Mesothelial cell of epicardium (in vitro differentiated cells): ENCODE data around the gene CDH11. TPM values are rescaled to one million over a fixed set of nuclear protein-coding genes. Genes with fewer than 3 reads are reported as not detected.

Experiments used
- DNase-seq, 2 experiments: peaks; one replicate each; pipeline ENCODE4 v3.0.0; 2021; ENCODE audit warnings: low spot score in 2 of 2; ENCODE audit not compliant: unreplicated experiment in 2 of 2
- H3K27ac Mint-ChIP-seq: 2 replicates; pipeline ENCODE4 v1.8.0; 2021; ENCODE audit warnings: mixed read lengths
- H3K27me3 Mint-ChIP-seq: 2 replicates; pipeline ENCODE4 v1.8.0; 2021; ENCODE audit warnings: low read depth, mixed read lengths
- H3K36me3 Mint-ChIP-seq: 2 replicates; pipeline ENCODE4 v1.8.0; 2021; ENCODE audit warnings: mixed read lengths
- H3K4me1 Mint-ChIP-seq: 2 replicates; pipeline ENCODE4 v1.8.0; 2021; ENCODE audit warnings: mixed read lengths
- H3K4me3 Mint-ChIP-seq: 2 replicates; pipeline ENCODE4 v1.8.0; 2021; ENCODE audit warnings: mild to moderate bottlenecking, moderate library complexity, mixed read lengths
- H3K9me3 Mint-ChIP-seq: 2 replicates; pipeline ENCODE4 v1.8.0; 2021; ENCODE audit warnings: mixed read lengths
- CTCF ChIP-seq: fragments of 200-600 bp; sonication (generic); IDR thresholded peaks from one replicate; pipeline ENCODE4 v1.5.0; 2021; ENCODE audit warnings: antibody characterized with exemption; ENCODE audit not compliant: unreplicated experiment
- total RNA-seq: library from RNA; stranded (reverse); gene quantifications from 3 replicates; pipeline ENCODE4 v1.2.1, GENCODE V29; 2021

The CDH11 gene
- total RNA-seq, 1 donor from 2014 or later, result 376 TPM

DNA sequence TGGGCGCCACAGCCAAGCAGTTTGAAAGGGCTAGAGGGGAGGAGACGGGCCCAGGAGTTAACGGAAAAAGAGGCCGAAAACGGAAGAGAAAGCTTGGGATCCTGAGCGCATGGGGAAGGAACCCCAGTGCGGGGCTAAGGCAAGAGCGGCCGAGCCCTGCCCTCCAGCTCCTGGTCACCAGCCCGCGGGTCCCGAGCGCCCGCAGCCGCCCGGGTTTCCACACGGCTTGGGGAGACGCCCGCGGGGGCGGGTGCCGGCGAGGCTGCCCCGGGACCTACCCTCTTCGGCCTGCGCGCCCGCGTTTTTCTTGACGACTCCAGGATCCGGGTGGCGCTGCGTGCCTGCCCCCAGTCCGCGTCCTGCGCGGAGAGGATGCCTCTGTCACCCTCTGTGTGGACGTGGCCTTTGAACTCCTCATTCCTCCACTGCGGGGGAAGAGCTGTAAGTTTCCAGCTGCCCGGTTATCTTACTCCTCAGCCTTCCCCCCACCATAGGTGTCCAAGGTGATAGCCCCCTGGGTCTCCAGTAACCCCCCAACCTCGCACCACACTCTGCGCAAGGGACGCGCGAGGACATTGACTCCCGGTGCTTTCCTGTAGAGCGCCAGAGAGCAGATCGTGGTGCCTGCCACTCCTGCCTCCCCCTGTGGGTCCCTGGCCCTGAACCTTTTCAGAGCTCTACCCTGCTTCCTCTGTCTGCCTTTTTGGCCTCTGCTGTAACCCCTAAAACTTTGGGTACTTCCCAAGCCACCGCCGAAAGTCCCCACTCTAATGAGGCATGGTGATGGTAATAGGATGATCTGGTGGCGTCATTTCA is 1.7 kb upstream of the CDH11 start:
- Mint-ChIP-seq H3K27me3 (peaks cover 69% of the 10 kb centered on the region), H3K4me3 (peak overlapping the region; percentile 80), H3K36me3 (no peaks in the 10 kb centered on the region), H3K27ac (peak overlapping the region; percentile 96), H3K4me1 (peaks cover 35% of the 10 kb centered on the region), H3K9me3 (peaks cover 3% of the 10 kb centered on the region)
- peak in 1 of 2 experiments; percentile 42 for DNase-seq
- no peak for TF ChIP-seq CTCF

GRCh38 chr16:65122724-65123395 is 997 bp upstream of the CDH11 start:
- DNase-seq, result peak; percentile 41 to 68
- peaks cover 69% of the 10 kb centered on the region for H3K27me3 Mint-ChIP-seq

GRCh38 chr16:65120831-65121721 is 787 bp downstream of the CDH11 start:
- peaks cover 54% of the 10 kb centered on the region for H3K4me1 Mint-ChIP-seq

More at GRCh38 chr16:65122724-65123395, 997 bp upstream of the CDH11 start:
- Mint-ChIP-seq H3K36me3 (no peaks in the 10 kb centered on the region), H3K9me3 (peaks cover 3% of the 10 kb centered on the region), H3K4me1 (peaks cover 40% of the 10 kb centered on the region), H3K27ac (peak overlapping the region; percentile 96), H3K4me3 (peak overlapping the region; percentile 80)
- TF ChIP-seq CTCF, result no peak

DNA sequence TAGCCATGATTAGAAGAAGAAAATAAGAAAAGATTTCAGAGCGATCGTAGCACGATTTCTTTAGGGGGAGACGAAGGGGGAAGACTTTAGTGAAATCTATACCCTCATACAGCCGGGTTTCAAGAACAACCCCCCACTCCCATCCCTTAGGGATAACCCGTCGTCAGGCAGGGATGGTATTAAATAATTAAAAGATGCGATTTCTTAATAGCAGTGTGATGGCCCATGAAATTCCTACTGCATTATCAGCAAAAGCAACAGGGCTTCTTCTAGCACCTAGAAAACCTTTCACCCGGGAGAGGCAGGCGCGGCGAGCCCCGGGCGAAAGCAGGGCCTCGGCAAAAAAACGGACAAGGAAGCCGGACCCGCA is 1.4 kb downstream of the CDH11 start:
- Mint-ChIP-seq H3K4me3 (peak overlapping the region; percentile 80), H3K9me3 (no peaks in the 10 kb centered on the region), H3K4me1 (peaks cover 51% of the 10 kb centered on the region), H3K27ac (peak overlapping the region; percentile 87), H3K36me3 (no peaks in the 10 kb centered on the region), H3K27me3 (peaks cover 60% of the 10 kb centered on the region)
- TF ChIP-seq CTCF, result no peak
- DNase-seq, result no peak

More at GRCh38 chr16:65120831-65121721, 787 bp downstream of the CDH11 start:
- no peak for TF ChIP-seq CTCF
- DNase-seq, result peak in 1 of 2 experiments; percentile 50
- H3K9me3 Mint-ChIP-seq, result no peaks in the 10 kb centered on the region
- peaks cover 65% of the 10 kb centered on the region for H3K27me3 Mint-ChIP-seq
- H3K36me3 Mint-ChIP-seq, result no peaks in the 10 kb centered on the region
- H3K27ac Mint-ChIP-seq, result peak overlapping the region; percentile 87
- peak overlapping the region; percentile 80 for H3K4me3 Mint-ChIP-seq

- H3K27ac Mint-ChIP-seq, result peak overlapping the region; percentile 87
- H3K27me3 Mint-ChIP-seq, result peaks cover 56% of the 10 kb centered on the region
- no peak for TF ChIP-seq CTCF
- peaks cover 50% of the 10 kb centered on the region for H3K4me1 Mint-ChIP-seq
- no peaks in the 10 kb centered on the region for H3K36me3 Mint-ChIP-seq
- H3K4me3 Mint-ChIP-seq, result peak overlapping the region; percentile 80
- DNase-seq, result no peak
- no peaks in the 10 kb centered on the region for H3K9me3 Mint-ChIP-seq
Measured at GRCh38 chr16:65119901-65120401, 1.9 kb downstream of the CDH11 start.
